ENCODE results near the gene SUSD6. TPM values are rescaled to one million over a fixed set of nuclear protein-coding genes. Genes with fewer than 3 reads are reported as not detected.

SUSD6 gene
- total and polyA plus RNA-seq, 2 experiments from 2014 or later = 2.8 to 3.4 TPM

DNA sequence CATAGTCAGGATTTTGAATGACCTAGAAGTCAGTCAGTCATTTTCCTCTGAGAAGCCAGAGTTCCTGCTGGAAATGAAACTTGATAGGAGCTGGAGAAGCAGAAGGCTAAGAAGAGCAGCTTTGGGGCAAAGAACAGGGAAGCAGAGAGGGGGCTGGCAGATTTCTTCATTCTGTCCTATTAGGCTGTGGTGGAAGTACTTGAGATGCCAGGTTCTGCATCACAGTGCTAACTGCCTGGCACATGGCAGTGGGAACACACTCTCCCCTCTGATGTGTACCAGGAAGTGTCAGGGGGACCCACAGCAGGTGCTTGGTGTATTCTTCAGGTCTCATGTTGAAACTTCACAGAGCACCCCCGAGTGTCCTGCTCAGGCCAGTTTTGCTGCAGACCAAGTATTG, 61.0 kb downstream of the SUSD6 start:
- no peak overlapping the region for H3K4me3 Mint-ChIP-seq
- 0 out of 2 replicates have a peak, but pooled peaks cover 5% of the 10 kb centered on the region for H3K9me2 ChIP-seq (ENCODE audit: insufficient read depth)
- H3K79me2 ChIP-seq (replicated peaks; ENCODE audit: insufficient read depth) = no peaks in the 10 kb centered on the region

More for the DNA sequence above, 61.0 kb downstream of the SUSD6 start:
- Histone ChIP-seq H3F3A (replicated peaks; ENCODE audit: low read depth) (no peaks in the 10 kb centered on the region), H3K36me3 (ENCODE audit: insufficient read depth) (no peaks in the 10 kb centered on the region), H3K4me2 (no peak overlapping the region), H3K27me3 (ENCODE audit: insufficient read depth) (no peaks in the 10 kb centered on the region), H3K27ac (ENCODE audit: low read depth) (no peak overlapping the region), H3K4me3 (no peak overlapping the region), H2AFZ (no peak overlapping the region), H4K20me1 (replicated peaks; ENCODE audit: insufficient read depth) (no peaks in the 10 kb centered on the region), H3K4me1 (ENCODE audit: insufficient read depth) (no peaks in the 10 kb centered on the region)
- Mint-ChIP-seq H3K27ac (no peak overlapping the region), H3K9me3 (no peaks in the 10 kb centered on the region), H3K27me3 (ENCODE audit: insufficient read depth, low read depth, poor library complexity) (peaks cover 2% of the 10 kb centered on the region), H3K36me3 (ENCODE audit: low read depth) (no peaks in the 10 kb centered on the region), H3K4me1 (peaks cover 29% of the 10 kb centered on the region)
- DNase-seq (ENCODE audit: low spot score) = no peak
- no peak for ATAC-seq
- TF ChIP-seq ZNF331 (CRISPR knock-in tag; IDR thresholded peaks at IDR 0.05; ENCODE audit: low read depth) = no peak
- TF ChIP-seq, protein P1, sequence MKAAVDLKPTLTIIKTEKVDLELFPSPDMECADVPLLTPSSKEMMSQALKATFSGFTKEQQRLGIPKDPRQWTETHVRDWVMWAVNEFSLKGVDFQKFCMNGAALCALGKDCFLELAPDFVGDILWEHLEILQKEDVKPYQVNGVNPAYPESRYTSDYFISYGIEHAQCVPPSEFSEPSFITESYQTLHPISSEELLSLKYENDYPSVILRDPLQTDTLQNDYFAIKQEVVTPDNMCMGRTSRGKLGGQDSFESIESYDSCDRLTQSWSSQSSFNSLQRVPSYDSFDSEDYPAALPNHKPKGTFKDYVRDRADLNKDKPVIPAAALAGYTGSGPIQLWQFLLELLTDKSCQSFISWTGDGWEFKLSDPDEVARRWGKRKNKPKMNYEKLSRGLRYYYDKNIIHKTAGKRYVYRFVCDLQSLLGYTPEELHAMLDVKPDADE (IDR thresholded peaks at IDR 0.05) = no peak
- TF ChIP-seq POLR2AphosphoS5 (IDR thresholded peaks at IDR 0.05; ENCODE audit: low read depth) = no peak
- TF ChIP-seq, protein P2, sequence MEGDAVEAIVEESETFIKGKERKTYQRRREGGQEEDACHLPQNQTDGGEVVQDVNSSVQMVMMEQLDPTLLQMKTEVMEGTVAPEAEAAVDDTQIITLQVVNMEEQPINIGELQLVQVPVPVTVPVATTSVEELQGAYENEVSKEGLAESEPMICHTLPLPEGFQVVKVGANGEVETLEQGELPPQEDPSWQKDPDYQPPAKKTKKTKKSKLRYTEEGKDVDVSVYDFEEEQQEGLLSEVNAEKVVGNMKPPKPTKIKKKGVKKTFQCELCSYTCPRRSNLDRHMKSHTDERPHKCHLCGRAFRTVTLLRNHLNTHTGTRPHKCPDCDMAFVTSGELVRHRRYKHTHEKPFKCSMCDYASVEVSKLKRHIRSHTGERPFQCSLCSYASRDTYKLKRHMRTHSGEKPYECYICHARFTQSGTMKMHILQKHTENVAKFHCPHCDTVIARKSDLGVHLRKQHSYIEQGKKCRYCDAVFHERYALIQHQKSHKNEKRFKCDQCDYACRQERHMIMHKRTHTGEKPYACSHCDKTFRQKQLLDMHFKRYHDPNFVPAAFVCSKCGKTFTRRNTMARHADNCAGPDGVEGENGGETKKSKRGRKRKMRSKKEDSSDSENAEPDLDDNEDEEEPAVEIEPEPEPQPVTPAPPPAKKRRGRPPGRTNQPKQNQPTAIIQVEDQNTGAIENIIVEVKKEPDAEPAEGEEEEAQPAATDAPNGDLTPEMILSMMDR (conservative IDR thresholded peaks at IDR 0.05; ENCODE audit: low read depth in 2 of 2) = no peak
- TF ChIP-seq CREB1 (CRISPR knock-in tag; IDR thresholded peaks at IDR 0.05; ENCODE audit: low read depth) = no peak
- no peak for TF ChIP-seq EZH2 (IDR thresholded peaks at IDR 0.05; ENCODE audit: low read depth, unreplicated experiment)
- TF ChIP-seq, protein P3, sequence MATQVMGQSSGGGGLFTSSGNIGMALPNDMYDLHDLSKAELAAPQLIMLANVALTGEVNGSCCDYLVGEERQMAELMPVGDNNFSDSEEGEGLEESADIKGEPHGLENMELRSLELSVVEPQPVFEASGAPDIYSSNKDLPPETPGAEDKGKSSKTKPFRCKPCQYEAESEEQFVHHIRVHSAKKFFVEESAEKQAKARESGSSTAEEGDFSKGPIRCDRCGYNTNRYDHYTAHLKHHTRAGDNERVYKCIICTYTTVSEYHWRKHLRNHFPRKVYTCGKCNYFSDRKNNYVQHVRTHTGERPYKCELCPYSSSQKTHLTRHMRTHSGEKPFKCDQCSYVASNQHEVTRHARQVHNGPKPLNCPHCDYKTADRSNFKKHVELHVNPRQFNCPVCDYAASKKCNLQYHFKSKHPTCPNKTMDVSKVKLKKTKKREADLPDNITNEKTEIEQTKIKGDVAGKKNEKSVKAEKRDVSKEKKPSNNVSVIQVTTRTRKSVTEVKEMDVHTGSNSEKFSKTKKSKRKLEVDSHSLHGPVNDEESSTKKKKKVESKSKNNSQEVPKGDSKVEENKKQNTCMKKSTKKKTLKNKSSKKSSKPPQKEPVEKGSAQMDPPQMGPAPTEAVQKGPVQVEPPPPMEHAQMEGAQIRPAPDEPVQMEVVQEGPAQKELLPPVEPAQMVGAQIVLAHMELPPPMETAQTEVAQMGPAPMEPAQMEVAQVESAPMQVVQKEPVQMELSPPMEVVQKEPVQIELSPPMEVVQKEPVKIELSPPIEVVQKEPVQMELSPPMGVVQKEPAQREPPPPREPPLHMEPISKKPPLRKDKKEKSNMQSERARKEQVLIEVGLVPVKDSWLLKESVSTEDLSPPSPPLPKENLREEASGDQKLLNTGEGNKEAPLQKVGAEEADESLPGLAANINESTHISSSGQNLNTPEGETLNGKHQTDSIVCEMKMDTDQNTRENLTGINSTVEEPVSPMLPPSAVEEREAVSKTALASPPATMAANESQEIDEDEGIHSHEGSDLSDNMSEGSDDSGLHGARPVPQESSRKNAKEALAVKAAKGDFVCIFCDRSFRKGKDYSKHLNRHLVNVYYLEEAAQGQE (IDR thresholded peaks at IDR 0.05; ENCODE audit: unreplicated experiment) = no peak
- no peak for TF ChIP-seq JUNB (IDR thresholded peaks at IDR 0.05; ENCODE audit: unreplicated experiment)
- no peak for TF ChIP-seq NANOG (IDR thresholded peaks at IDR 0.05; ENCODE audit: borderline replicate concordance)
- no peak for TF ChIP-seq EZH2phosphoT487 (IDR thresholded peaks at IDR 0.05; ENCODE audit: unreplicated experiment)

Measured in GM23338 (cell line).